Fibroblast of villous mesenchyme (primary cell): ENCODE results near the gene SNRNP25. TPM values are rescaled to one million over a fixed set of nuclear protein-coding genes. Genes with fewer than 3 reads are reported as not detected.

Experiments
- DNase-seq: peaks from one replicate; pipeline ENCODE4 v3.0.0-alpha.2; 2010; ENCODE audit warnings: low read depth
- H3K4me3 ChIP-seq: 2 replicates; pipeline ENCODE4 v1.5.1; 2011; ENCODE audit warnings: low read depth, mild to moderate bottlenecking, low read length
- CTCF ChIP-seq: IDR thresholded peaks from 2 replicates; pipeline ENCODE4 v1.5.1; 2012; ENCODE audit warnings: low read depth, mild to moderate bottlenecking, low read length; ENCODE audit not compliant: insufficient read depth
- total RNA-seq: library from RNA; depleted of rRNA; stranded (reverse); fragments of >200 nt; gene quantifications from 2 replicates; pipeline ENCODE4 v1.2.3, GENCODE V29; 2012

SNRNP25 gene
- total RNA-seq, 1 donor, result 22.5 TPM

- peak; percentile 69 for DNase-seq
- H3K4me3 ChIP-seq, result peak overlapping the region; percentile 68
- no peak for TF ChIP-seq CTCF
Measured at GRCh38 chr16:77273-77806, 23.7 kb downstream of the SNRNP25 start.

- TF ChIP-seq CTCF, result no peak
- DNase-seq, result peak; percentile 82
Measured at GRCh38 chr16:77807-78443, 24.3 kb downstream of the SNRNP25 start, which contains the start of gene MPG. MPG (plus strand) TSS chr16:78225; CDS start chr16:78310, 85 bp downstream.

GRCh38 chr16:78444-79150 lies 25.0 kb downstream of the SNRNP25 start:
- no peak for TF ChIP-seq CTCF
- peak overlapping the region; percentile 68 for H3K4me3 ChIP-seq
- peak; percentile 73 for DNase-seq

More at GRCh38 chr16:77807-78443, 24.3 kb downstream of the SNRNP25 start, which contains the start of gene MPG:
- peak within 1 kb of the TSS; percentile 68 for H3K4me3 ChIP-seq

GRCh38 chr16:79151-80054 lies 25.8 kb downstream of the SNRNP25 start:
- TF ChIP-seq CTCF, result no peak
- peak overlapping the region; percentile 68 for H3K4me3 ChIP-seq
- no peak for DNase-seq

- H3K4me3 ChIP-seq, result no peak overlapping the region
- DNase-seq, result no peak
- no peak for TF ChIP-seq CTCF
Measured at GRCh38 chr16:83060-83603, 29.5 kb downstream of the SNRNP25 start.
